Measurements from ENCODE around the gene PTPRK. TPM values are rescaled to one million over a fixed set of nuclear protein-coding genes. Genes with fewer than 3 reads are reported as not detected.

The PTPRK gene
- total and polyA plus RNA-seq, 2 donors, result 9.3 to 26.8 TPM

DNA sequence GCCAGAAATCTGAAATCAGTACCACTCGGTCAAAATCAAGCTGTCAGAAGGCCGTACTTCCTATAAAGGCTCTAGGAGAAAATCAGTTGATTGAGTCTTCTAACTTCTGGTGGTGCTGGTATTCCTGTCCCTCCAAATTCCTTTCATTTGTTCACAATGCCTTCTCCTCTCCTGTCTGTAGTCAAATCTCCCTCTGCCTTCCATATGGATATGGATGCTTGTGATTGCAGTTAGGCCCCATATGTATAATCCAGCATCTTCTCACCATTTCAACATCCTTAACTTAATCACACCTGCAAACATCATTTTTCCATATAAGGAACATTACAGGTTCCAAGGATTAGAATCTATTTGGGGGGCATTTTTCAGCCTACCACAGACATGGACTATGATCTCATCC, 331.7 kb downstream of the PTPRK start:
- DNase-seq (ENCODE audit: low read depth in 6 of 9, low spot score in 9 of 9), result no peak
- Histone ChIP-seq H3K27ac (ENCODE audit: low read depth in 1 of 2, low read length in 1 of 2) (no peak overlapping the region), H3K9me3 (ENCODE audit: control insufficient read depth in 2 of 2, insufficient read depth in 1 of 2, low read length in 1 of 2) (no peaks in the 10 kb centered on the region), H3K4me1 (ENCODE audit: control insufficient read depth in 2 of 2, insufficient read depth in 2 of 2, low read length in 2 of 2) (no peaks in the 10 kb centered on the region), H3K4me3 (ENCODE audit: low read length in 2 of 2) (no peak overlapping the region), H3K27me3 (ENCODE audit: control insufficient read depth in 2 of 2, insufficient read depth in 1 of 2, low read length in 1 of 2) (no peaks in the 10 kb centered on the region), H3K36me3 (ENCODE audit: control insufficient read depth in 2 of 2, insufficient read depth in 2 of 2, low read length in 1 of 2) (peaks cover 0 to 9% of the 10 kb centered on the region in 2 donors)
- WGBS, result 100% methylated on average over 2 of the region's 2 CpGs

DNA sequence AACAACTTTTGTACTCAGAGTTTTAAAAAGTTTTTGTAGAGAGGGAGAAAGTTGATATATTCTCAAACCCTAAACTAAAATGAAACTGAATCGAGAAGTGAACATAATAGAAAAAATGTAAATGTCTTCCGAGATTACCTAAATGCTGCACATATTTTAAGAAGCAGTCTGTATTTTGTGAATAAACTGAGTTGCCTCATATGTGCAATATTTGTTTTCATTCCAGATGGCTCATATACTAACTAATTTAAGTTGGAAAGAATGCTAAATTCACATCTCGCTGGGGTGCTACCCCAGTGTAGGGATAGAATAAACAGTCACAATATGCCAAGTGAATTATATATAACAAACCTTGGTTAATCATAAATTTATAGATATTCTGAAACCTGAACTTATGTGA, 333.7 kb downstream of the PTPRK start:
- Histone ChIP-seq H3K4me3 (ENCODE audit: low read length in 2 of 2) (no peak overlapping the region), H3K9me3 (ENCODE audit: control insufficient read depth in 2 of 2, insufficient read depth in 1 of 2, low read length in 1 of 2) (no peaks in the 10 kb centered on the region), H3K4me1 (ENCODE audit: control insufficient read depth in 2 of 2, insufficient read depth in 2 of 2, low read length in 2 of 2) (no peaks in the 10 kb centered on the region), H3K27me3 (ENCODE audit: control insufficient read depth in 2 of 2, insufficient read depth in 1 of 2, low read length in 1 of 2) (no peaks in the 10 kb centered on the region), H3K27ac (ENCODE audit: low read depth in 1 of 2, low read length in 1 of 2) (no peak overlapping the region), H3K36me3 (ENCODE audit: control insufficient read depth in 2 of 2, insufficient read depth in 2 of 2, low read length in 1 of 2) (peaks cover 0 to 10% of the 10 kb centered on the region in 2 donors)
- DNase-seq (ENCODE audit: low read depth in 6 of 9, low spot score in 9 of 9), result no peak
- 99% methylated on average over 3 of the region's 3 CpGs for WGBS

DNA sequence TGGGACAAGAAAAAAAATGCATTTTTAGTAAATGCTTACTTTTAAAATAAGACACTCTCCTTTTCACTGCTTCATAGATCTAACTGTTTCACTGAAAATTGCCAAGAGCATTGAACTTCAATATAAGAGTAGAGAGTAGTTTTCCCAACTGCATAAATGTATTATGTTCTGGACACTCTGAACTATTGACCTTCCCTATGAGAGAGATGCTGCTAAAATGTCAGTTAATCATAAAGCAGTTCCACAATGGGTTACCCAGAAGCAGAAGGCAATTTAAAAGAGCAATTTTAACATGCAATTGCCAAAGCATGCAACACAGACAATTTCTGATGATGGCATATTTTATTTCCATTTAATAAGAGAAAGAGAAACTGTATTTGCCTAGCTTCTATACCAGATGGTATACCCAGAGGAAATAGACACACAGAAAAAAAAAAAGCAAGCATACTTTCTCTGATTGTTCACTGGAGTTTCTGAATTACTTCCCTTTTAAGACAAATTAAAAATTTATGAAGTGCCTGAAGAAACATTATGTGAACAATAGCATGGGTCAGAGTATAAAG, 340.4 kb downstream of the PTPRK start:
- no peak for DNase-seq (ENCODE audit: low read depth in 6 of 9, low spot score in 9 of 9)
- H3K4me3 ChIP-seq (ENCODE audit: low read length in 2 of 2), result no peak overlapping the region
- H3K4me1 ChIP-seq (ENCODE audit: control insufficient read depth in 2 of 2, insufficient read depth in 2 of 2, low read length in 2 of 2), result no peaks in the 10 kb centered on the region
- no peak overlapping the region for H3K27ac ChIP-seq (ENCODE audit: low read depth in 1 of 2, low read length in 1 of 2)
- H3K27me3 ChIP-seq (ENCODE audit: control insufficient read depth in 2 of 2, insufficient read depth in 1 of 2, low read length in 1 of 2), result no peaks in the 10 kb centered on the region
- H3K36me3 ChIP-seq (ENCODE audit: control insufficient read depth in 2 of 2, insufficient read depth in 2 of 2, low read length in 1 of 2), result peaks cover 0 to 10% of the 10 kb centered on the region in 2 donors
- H3K9me3 ChIP-seq (ENCODE audit: control insufficient read depth in 2 of 2, insufficient read depth in 1 of 2, low read length in 1 of 2), result no peaks in the 10 kb centered on the region

- Histone ChIP-seq H3K36me3 (ENCODE audit: control insufficient read depth in 2 of 2, insufficient read depth in 2 of 2, low read length in 1 of 2) (no peaks in the 10 kb centered on the region), H3K27ac (ENCODE audit: low read depth in 1 of 2, low read length in 1 of 2) (no peak overlapping the region), H3K9me3 (ENCODE audit: control insufficient read depth in 2 of 2, insufficient read depth in 1 of 2, low read length in 1 of 2) (no peaks in the 10 kb centered on the region), H3K4me1 (ENCODE audit: control insufficient read depth in 2 of 2, insufficient read depth in 2 of 2, low read length in 2 of 2) (no peaks in the 10 kb centered on the region), H3K27me3 (ENCODE audit: control insufficient read depth in 2 of 2, insufficient read depth in 1 of 2, low read length in 1 of 2) (no peaks in the 10 kb centered on the region), H3K4me3 (ENCODE audit: low read length in 2 of 2) (no peak overlapping the region)
- no peak for DNase-seq (ENCODE audit: low read depth in 6 of 9, low spot score in 9 of 9)
These were observed 345.7 kb downstream of the PTPRK start for GRCh38 chr6:128174724-128175123.

GRCh38 chr6:128172752-128173682, 347.4 kb downstream of the PTPRK start:
- 97% methylated on average over 4 of the region's 4 CpGs for WGBS
- no peaks in the 10 kb centered on the region for H3K4me1 ChIP-seq (ENCODE audit: control insufficient read depth in 2 of 2, insufficient read depth in 2 of 2, low read length in 2 of 2)
- H3K4me3 ChIP-seq (ENCODE audit: low read length in 2 of 2), result no peak overlapping the region
- no peak for DNase-seq (ENCODE audit: low read depth in 6 of 9, low spot score in 9 of 9)
- no peaks in the 10 kb centered on the region for H3K9me3 ChIP-seq (ENCODE audit: control insufficient read depth in 2 of 2, insufficient read depth in 1 of 2, low read length in 1 of 2)
- no peaks in the 10 kb centered on the region for H3K36me3 ChIP-seq (ENCODE audit: control insufficient read depth in 2 of 2, insufficient read depth in 2 of 2, low read length in 1 of 2)
- H3K27ac ChIP-seq (ENCODE audit: low read depth in 1 of 2, low read length in 1 of 2), result no peak overlapping the region
- H3K27me3 ChIP-seq (ENCODE audit: control insufficient read depth in 2 of 2, insufficient read depth in 1 of 2, low read length in 1 of 2), result no peaks in the 10 kb centered on the region

- Histone ChIP-seq H3K27ac (ENCODE audit: low read depth in 1 of 2, low read length in 1 of 2) (no peak overlapping the region), H3K27me3 (ENCODE audit: control insufficient read depth in 2 of 2, insufficient read depth in 1 of 2, low read length in 1 of 2) (no peaks in the 10 kb centered on the region), H3K4me3 (ENCODE audit: low read length in 2 of 2) (no peak overlapping the region)
These were observed 348.3 kb downstream of the PTPRK start for GRCh38 chr6:128172081-128172480.

DNA sequence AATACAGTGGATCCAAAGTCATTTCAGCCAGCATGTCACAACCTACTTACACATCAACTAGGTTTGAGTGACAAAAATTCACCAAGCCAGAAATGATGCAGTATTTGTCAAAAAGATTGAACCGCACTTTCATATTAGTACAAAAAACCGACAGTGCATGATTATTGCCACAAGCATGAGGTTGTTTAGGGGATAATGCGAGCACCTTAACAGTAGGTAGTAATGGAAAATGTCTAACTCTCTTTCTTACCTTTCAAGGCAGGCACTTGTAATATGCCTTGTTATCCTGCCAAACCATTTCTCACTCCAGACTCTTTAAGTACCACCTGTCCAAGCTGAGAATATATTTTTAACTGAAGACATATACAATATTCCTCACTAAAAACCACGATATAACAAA, 349.2 kb downstream of the PTPRK start:
- Histone ChIP-seq H3K27me3 (ENCODE audit: control insufficient read depth in 2 of 2, insufficient read depth in 1 of 2, low read length in 1 of 2) (no peaks in the 10 kb centered on the region), H3K36me3 (ENCODE audit: control insufficient read depth in 2 of 2, insufficient read depth in 2 of 2, low read length in 1 of 2) (no peaks in the 10 kb centered on the region), H3K4me3 (ENCODE audit: low read length in 2 of 2) (no peak overlapping the region), H3K27ac (ENCODE audit: low read depth in 1 of 2, low read length in 1 of 2) (no peak overlapping the region), H3K4me1 (ENCODE audit: control insufficient read depth in 2 of 2, insufficient read depth in 2 of 2, low read length in 2 of 2) (no peaks in the 10 kb centered on the region), H3K9me3 (ENCODE audit: control insufficient read depth in 2 of 2, insufficient read depth in 1 of 2, low read length in 1 of 2) (no peaks in the 10 kb centered on the region)
- DNase-seq (ENCODE audit: low read depth in 6 of 9, low spot score in 9 of 9), result no peak
- 97% methylated on average over 4 of the region's 4 CpGs for WGBS

More at GRCh38 chr6:128172081-128172480, 348.3 kb downstream of the PTPRK start:
- no peak for DNase-seq (ENCODE audit: low read depth in 6 of 9, low spot score in 9 of 9)
- H3K36me3 ChIP-seq (ENCODE audit: control insufficient read depth in 2 of 2, insufficient read depth in 2 of 2, low read length in 1 of 2), result no peaks in the 10 kb centered on the region
- no peaks in the 10 kb centered on the region for H3K4me1 ChIP-seq (ENCODE audit: control insufficient read depth in 2 of 2, insufficient read depth in 2 of 2, low read length in 2 of 2)
- H3K9me3 ChIP-seq (ENCODE audit: control insufficient read depth in 2 of 2, insufficient read depth in 1 of 2, low read length in 1 of 2), result no peaks in the 10 kb centered on the region

DNA sequence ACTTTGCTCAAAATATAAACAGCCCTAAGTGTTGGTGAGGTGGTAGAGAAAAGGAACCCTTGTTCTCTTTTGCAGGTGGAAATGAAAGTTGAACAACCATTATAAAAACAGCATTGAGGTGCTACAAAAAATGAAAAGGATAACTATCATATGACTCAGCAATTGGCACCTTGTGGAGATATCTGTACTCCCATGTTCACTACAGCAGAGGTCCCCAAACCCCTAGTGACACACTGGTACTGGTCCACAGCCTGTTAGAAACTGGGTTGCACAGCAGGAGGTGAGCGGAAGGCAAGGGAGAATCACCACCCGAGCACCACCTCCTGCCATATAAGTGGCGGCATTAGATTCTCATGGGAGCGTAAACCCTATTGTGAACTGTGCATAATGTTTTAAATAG, 352.2 kb downstream of the PTPRK start:
- H3K4me3 ChIP-seq (ENCODE audit: low read length in 2 of 2), result no peak overlapping the region
- H3K4me1 ChIP-seq (ENCODE audit: control insufficient read depth in 2 of 2, insufficient read depth in 2 of 2, low read length in 2 of 2), result no peaks in the 10 kb centered on the region
- no peaks in the 10 kb centered on the region for H3K36me3 ChIP-seq (ENCODE audit: control insufficient read depth in 2 of 2, insufficient read depth in 2 of 2, low read length in 1 of 2)
- H3K9me3 ChIP-seq (ENCODE audit: control insufficient read depth in 2 of 2, insufficient read depth in 1 of 2, low read length in 1 of 2), result no peaks in the 10 kb centered on the region
- no peak overlapping the region for H3K27ac ChIP-seq (ENCODE audit: low read depth in 1 of 2, low read length in 1 of 2)
- WGBS, result 98% methylated on average over 4 of the region's 4 CpGs
- DNase-seq (ENCODE audit: low read depth in 6 of 9, low spot score in 9 of 9), result no peak
- H3K27me3 ChIP-seq (ENCODE audit: control insufficient read depth in 2 of 2, insufficient read depth in 1 of 2, low read length in 1 of 2), result no peaks in the 10 kb centered on the region

DNA sequence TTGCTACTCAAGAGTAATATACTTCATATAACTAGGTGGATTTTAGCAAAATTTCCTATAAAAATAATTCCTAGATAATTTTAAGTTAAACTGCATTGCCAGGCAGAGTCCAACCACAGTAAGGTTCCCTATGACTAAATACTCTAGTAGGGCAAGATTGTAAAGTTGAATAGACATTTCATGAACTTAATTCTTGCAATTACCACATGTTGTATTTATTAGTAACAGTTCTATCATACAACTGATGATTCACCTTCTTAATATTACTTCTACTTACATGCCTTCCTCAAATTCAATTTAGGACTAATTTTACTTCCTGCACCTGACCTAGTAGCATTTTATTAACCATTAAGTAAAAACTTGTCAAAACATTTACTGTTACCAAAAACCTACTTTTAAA, 352.8 kb downstream of the PTPRK start:
- DNase-seq (ENCODE audit: low read depth in 6 of 9, low spot score in 9 of 9), result no peak
- H3K36me3 ChIP-seq (ENCODE audit: control insufficient read depth in 2 of 2, insufficient read depth in 2 of 2, low read length in 1 of 2), result no peaks in the 10 kb centered on the region
- no peak overlapping the region for H3K4me3 ChIP-seq (ENCODE audit: low read length in 2 of 2)
- no peaks in the 10 kb centered on the region for H3K9me3 ChIP-seq (ENCODE audit: control insufficient read depth in 2 of 2, insufficient read depth in 1 of 2, low read length in 1 of 2)
- no peaks in the 10 kb centered on the region for H3K27me3 ChIP-seq (ENCODE audit: control insufficient read depth in 2 of 2, insufficient read depth in 1 of 2, low read length in 1 of 2)
- no peak overlapping the region for H3K27ac ChIP-seq (ENCODE audit: low read depth in 1 of 2, low read length in 1 of 2)
- H3K4me1 ChIP-seq (ENCODE audit: control insufficient read depth in 2 of 2, insufficient read depth in 2 of 2, low read length in 2 of 2), result no peaks in the 10 kb centered on the region

Measured in thymus (tissue), 11 donors.